HG02759 (cell line): ENCODE data around the gene KIAA1671.

Experiments
- ATAC-seq: cut with Tn5 transposase; IDR thresholded peaks from one replicate; pipeline ENCODE4 v1.9.1; 2021; ENCODE audit warnings: mild to moderate bottlenecking, moderate library complexity; ENCODE audit not compliant: unreplicated experiment

Gene KIAA1671

GRCh38 chr22:25032066-25032465 lies 79.5 kb downstream of the KIAA1671 start:
- ATAC-seq = no peak

DNA sequence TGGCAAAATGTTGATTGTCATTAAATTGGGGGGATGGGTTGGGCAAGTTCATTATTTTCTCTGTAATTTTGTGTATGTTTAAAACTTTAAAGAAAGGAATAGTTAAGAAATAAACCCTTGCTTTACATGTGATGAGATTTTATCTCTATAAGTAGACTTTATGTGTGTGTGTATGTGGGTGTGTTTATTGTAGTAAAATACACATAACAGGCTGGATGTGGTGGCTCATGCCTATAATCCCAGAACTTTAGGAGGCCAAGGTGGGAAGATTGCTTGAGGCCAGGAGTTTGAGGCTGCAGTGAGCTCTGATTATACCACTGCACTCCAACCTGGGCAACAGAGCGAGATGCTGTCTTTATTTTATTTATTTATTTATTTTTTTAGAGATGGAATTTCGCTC lies 83.2 kb downstream of the KIAA1671 start:
- ATAC-seq = no peak

GRCh38 chr22:25038239-25038638 lies 85.7 kb downstream of the KIAA1671 start:
- ATAC-seq = no peak

GRCh38 chr22:25038771-25039170 lies 86.3 kb downstream of the KIAA1671 start:
- no peak for ATAC-seq

DNA sequence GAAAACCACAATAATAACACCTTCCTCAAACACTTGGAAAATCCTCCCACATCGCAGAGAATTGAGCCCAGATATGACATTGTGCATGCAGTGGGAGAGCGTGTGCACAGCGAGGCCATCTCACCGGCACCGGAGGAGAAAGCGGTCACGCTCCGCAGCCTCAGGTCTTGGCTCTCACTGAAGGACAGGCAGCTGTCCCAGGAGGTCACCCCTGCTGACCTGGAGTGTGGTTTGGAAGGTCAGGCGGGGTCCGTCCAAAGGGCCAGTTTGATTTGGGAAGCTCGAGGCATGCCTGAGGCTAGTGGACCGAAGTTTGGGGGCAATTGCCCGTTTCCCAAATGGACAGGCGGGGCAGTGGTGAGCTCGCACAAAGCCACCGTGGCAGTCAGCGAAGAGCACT lies 86.7 kb downstream of the KIAA1671 start:
- ATAC-seq = no peak

GRCh38 chr22:25039754-25040153 lies 87.2 kb downstream of the KIAA1671 start:
- ATAC-seq = no peak

DNA sequence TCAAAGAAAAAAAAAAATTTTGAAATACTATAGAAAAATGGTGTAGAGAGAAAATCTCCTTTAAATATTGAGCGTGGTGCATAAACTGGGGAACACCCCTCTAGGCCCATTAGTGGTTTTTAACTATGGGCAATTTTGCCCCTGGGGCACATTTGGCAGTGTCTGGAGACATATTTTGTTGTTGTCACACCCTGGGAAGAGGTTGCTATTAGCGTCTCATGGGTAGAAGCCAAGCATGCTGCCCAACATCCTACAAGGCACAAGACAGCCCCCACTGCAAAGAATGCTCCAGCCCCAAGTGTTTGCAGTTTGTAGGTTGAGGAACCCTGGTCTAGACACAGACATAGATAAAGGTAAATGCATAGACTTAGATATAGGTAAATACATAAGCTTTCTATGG lies 92.6 kb downstream of the KIAA1671 start:
- ATAC-seq = no peak

DNA sequence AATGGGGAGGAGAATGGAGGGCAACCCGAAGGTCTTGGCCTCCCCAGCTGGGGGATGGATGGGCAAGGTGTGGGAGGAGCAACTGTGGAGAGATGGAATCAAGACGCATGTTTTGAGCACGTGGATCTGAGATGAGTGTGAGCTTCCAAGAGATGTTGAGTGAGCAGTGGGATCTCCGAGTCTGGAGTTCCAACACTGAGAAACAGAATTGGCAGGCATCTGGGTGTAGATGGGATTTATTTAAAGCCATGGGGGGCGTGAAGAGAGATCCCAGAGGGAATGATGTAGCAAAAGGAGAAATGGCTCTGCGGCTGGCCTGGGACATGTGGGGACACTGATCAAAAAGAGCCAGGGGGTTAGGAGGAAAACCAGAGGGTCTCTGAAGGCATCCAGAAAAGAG lies 95.6 kb downstream of the KIAA1671 start:
- no peak for ATAC-seq

DNA sequence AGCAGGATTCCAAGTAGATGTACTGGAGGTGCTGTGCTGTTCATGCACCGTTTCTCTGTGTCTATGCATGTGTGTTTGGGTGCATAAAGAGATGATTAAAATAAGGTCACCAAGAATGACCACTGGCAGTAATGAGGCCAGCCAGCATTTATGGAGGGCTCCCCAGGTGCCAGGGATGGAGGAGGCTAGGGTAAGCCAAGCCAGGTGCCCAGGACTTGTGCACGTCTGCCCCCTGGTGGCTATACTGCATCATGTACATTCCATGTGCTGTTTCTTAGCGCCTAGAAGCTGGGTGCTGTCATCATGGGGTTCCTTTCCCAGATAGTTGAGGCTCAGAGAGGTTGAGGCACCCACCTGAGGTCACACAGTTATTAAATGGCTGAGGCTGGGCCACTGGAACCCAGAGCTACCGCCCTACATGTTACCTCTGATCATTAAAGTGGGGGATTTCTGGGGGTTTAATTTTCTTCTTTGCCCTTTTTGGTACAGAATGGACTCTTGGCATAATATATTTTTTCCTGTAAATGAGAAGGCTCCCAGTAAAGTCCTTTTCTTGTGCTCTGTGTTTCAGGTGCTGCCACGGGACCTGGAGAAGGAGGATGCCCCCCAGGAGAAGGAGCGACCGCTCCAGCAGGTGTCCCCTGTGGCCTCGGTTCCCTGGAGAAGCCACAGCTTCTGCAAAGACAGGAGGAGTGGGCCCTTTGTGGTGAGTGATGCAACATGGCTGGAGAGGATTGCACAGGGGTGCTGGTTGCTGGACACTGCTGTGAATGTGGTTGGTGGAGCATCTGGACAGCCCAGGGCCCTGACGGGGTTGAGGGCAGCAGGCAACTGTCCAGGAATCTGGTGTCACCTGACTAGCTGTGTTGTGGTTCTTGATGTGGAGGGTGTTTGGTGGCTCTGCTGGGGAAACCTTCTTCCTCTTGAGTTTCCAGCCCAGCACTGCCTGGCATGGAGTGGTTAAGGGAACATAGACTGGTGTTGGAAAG lies 96.4 kb downstream of the KIAA1671 start:
- ATAC-seq = no peak

DNA sequence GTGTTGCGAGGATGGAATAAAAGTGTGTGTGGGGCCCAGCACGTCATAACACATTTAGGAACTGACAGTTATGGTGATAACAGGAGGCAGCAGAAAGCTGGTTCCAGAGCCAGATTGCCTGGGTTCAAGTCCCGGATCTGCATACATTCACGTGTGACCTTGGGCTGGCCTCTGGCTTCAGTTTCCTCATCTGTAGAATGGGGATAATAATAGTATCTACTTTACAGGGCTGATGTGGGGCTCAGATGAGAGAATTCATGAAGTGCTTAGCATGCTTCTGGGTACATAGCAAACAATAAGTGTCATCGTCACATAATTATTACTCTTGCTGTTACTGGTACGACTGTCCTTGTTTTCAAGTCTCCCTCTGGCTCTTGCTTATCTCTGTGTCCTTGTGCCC lies 97.3 kb downstream of the KIAA1671 start:
- ATAC-seq = no peak

DNA sequence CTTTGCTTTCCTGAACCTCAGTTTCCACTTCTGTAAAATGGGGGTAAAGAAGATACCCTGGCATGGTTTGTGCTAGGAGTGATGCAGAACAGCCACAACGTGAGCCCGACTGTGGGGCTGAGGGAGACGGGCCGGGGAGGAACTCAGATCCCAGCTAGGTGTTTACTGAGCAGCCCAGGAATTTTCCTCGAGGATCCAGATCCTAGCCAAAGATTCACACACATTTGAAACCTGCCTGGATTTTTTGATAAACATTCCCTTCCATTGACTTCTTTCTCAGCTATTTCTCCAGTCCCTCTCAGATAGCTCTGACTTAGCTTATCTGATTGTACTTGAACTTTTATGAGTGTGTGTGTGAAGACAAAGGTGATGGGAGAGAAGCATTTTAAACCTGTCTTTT lies 98.0 kb downstream of the KIAA1671 start:
- no peak for ATAC-seq

GRCh38 chr22:25051073-25051472 lies 98.6 kb downstream of the KIAA1671 start:
- no peak for ATAC-seq

DNA sequence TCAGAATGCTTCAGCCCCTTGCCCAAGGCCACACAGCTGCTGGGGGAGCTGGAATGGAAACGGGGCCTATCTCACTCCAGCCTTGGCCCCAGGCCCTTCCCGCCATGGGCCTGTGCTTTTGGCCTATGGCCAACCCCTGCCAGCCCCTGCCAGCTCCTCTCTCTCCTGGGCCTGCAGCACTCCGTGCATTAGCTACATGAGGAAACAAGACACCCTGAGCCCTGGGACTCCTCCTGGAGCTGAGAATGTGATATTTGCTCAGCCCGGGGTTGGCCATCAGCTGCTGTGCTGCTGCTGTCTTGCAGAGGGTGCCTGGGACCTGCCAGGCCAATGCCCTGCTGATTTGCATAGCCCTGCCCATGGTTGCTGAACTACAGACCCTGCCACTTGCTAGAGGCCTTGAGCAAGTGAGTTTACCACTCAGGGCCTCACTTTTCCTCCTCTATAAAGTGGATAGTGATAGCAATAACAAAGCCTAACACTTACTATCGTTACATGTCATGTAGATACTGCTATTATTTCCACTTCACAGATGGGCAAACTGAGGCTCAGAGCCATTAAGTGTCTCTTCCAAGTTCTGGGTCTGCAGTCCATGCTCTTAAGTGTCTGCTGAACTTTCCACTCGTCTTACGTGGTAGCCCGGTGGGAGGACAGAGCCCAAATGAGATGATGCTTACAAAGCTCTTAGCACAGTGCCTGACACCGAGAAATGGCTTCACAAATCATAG lies 99.6 kb downstream of the KIAA1671 start:
- no peak for ATAC-seq

DNA sequence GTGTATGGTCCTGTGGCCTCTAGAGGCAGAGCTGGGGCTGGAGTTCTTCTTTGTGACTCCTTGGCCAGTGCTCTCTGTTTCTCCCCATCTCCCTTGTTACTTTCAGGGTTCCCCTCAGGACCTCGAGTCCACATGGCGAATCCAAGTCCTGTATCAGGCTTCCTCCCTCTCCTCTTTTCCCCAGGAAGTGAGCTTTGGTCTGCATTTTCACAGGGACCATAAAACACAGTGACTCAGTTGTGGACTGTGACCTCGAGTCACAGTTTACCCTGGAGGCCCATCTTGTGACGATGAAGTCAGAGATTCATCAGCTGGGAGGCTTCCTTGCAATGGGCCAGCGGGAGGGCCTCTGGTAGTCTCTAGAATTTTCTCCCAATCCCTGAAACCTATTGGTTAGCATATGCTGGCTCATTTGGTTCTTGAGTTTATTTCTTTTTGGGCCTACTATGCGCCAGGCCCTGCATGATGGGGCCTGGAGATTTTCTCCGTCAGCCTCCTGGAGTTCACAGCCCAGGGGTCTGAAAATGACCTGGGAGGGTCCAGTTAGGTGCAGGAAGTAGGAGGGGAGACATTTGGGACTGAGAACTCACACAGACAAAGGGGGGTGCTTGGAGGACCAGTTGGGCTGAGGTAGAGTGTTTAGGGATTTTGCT lies 100.8 kb downstream of the KIAA1671 start:
- ATAC-seq = no peak

DNA sequence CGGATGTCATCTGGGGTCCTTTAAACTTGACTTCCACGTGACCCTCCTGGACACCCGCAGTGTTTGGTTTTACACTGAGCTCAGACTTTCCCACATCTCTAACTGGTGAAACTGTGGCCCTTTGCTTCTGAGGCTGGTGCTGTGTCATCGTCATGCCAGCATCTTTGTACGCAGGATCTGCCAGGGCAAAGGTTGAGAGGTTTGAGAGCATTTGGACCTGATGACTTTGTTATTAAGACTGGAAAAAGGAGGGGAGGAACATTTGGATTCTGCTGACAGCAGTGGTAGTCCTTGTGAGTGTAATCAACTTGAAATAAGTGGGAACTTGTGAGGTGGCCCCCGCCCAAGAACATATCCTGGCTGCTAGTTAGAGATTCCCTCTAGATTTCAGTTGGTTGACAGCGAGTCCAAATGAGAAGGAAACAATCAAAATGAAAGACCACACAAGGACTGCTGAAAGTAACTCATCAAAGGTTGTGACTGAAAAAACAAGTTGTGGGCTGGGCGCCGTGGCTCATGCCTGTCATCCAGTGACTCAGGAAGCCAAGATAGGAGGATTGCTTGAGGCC lies 102.5 kb downstream of the KIAA1671 start:
- ATAC-seq = no peak

DNA sequence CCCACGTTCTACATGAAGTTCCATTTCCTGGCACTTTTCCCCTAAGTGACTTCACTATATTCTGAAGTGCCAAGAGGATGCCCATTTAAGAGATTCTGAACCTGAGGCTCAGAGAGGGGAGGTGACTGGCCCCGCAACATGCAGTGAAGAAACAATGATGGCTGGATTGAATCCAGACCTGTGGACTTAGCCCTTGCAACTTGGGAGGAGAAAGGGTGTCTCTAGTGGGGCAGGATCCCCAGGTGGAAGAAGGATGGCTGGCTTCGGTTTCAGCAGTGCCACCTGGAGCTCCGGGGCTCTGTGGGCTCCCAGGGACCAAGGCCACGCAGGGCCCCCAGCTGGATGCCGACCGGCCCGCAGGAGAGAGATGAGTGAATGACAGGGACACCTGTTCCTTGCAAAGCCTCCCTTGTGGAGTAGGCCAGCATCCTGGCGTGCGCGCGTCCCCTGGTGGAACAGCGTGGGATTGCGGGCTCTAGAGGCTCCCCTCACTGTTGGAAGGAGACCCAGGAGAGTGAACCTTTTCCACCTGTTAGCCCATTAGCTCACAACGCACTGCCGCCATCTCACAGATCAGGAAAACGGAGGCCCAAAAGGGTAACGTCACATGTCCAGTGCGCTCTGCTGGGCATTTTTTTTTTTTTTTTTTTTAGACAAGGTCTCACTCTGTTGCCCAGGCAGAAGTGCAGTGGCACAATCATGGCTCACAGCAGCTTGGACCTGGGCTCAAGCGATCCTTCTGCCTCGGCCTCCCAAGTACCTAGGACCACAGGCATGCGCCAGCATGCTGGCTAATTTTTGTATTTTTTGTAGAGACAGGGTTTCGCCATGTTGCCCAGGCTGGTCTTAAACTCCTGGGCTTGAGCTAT lies 104.7 kb downstream of the KIAA1671 start:
- no peak for ATAC-seq

GRCh38 chr22:25059438-25059837 lies 106.9 kb downstream of the KIAA1671 start:
- ATAC-seq = no peak

- ATAC-seq = no peak
These were observed 108.1 kb downstream of the KIAA1671 start for GRCh38 chr22:25060522-25061071.

DNA sequence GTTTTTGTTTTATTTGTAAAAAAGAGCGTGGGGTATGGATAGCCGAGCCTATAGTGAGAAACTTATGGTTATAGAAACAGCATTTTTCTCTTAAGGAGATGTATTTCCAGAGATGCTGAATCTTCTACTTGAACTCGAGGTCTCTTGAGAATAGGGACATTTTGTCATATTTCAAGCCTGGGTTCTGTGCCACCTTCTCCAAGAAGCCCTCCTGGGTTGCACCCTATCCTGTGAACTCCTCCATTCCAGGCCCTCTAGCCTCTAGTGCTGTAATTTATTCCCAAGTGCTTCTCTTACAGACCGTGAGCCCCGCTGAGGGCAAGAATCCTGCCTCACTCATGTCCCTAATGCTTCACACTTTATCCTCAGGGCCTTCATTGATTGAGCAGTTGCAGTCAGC lies 108.6 kb downstream of the KIAA1671 start:
- no peak for ATAC-seq
